ENCODE data around the gene PGPEP1. TPM values are rescaled to one million over a fixed set of nuclear protein-coding genes. Genes with fewer than 3 reads are reported as not detected.
A peak's percentile ranks its signal among the peaks of the same experiment; 100 is the strongest.

The PGPEP1 gene
- polyA plus RNA-seq, 1 of the 3 experiments (the other 2 are of a cell fraction): 13.8 TPM

DNA sequence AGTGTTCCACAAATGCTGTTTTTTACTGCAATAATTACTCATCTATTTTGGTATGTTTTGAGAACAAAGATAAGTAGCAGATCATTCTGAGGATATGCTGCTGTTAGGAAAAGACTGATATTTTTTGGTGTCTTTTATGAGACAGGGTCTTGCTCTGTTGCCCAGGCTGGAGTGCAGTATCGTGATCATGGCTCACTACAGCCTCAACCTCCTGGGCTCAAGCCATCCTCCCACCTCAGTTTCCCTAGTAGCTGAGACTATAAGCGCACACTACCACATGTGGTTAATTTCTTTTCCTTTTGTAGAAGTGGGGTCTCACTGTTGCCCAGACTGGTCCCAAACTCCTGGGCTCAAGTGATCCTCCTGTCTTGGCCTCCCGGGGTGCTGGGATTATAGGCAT is 27.0 kb upstream of the PGPEP1 start:
- H3K9me3 ChIP-seq: no peaks in the 10 kb centered on the region
- H3K9me2 ChIP-seq: no peaks in the 10 kb centered on the region
- WGBS (ENCODE audit: low lambda C conversion rate): 87% methylated on average over 2 of the region's 3 CpGs
- H3K79me2 ChIP-seq (ENCODE audit: insufficient read depth): peaks cover 11% of the 10 kb centered on the region; the same call in 1 of the 2 replicates
- TF ChIP-seq NFIC (IDR thresholded peaks at IDR 0.05; ENCODE audit: borderline replicate concordance): no peak
- TF ChIP-seq POLR2AphosphoS5 (IDR thresholded peaks at IDR 0.05; ENCODE audit: low read depth, low read length): no peak
- no peak for TF ChIP-seq SIN3A (IDR thresholded peaks at IDR 0.05; ENCODE audit: borderline replicate concordance, low read depth, low read length)
- TF ChIP-seq GABPA (IDR thresholded peaks at IDR 0.05; ENCODE audit: low read depth): no peak
- TF ChIP-seq RFX5 (IDR thresholded peaks at IDR 0.05; ENCODE audit: low read length): no peak
- TF ChIP-seq, protein P1, sequence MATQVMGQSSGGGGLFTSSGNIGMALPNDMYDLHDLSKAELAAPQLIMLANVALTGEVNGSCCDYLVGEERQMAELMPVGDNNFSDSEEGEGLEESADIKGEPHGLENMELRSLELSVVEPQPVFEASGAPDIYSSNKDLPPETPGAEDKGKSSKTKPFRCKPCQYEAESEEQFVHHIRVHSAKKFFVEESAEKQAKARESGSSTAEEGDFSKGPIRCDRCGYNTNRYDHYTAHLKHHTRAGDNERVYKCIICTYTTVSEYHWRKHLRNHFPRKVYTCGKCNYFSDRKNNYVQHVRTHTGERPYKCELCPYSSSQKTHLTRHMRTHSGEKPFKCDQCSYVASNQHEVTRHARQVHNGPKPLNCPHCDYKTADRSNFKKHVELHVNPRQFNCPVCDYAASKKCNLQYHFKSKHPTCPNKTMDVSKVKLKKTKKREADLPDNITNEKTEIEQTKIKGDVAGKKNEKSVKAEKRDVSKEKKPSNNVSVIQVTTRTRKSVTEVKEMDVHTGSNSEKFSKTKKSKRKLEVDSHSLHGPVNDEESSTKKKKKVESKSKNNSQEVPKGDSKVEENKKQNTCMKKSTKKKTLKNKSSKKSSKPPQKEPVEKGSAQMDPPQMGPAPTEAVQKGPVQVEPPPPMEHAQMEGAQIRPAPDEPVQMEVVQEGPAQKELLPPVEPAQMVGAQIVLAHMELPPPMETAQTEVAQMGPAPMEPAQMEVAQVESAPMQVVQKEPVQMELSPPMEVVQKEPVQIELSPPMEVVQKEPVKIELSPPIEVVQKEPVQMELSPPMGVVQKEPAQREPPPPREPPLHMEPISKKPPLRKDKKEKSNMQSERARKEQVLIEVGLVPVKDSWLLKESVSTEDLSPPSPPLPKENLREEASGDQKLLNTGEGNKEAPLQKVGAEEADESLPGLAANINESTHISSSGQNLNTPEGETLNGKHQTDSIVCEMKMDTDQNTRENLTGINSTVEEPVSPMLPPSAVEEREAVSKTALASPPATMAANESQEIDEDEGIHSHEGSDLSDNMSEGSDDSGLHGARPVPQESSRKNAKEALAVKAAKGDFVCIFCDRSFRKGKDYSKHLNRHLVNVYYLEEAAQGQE (IDR thresholded peaks at IDR 0.05; ENCODE audit: low read depth, low read length): no peak
- TF ChIP-seq TEAD4 (IDR thresholded peaks at IDR 0.05; ENCODE audit: borderline replicate concordance, insufficient read depth): no peak
- TF ChIP-seq RXRA (IDR thresholded peaks at IDR 0.05; ENCODE audit: borderline replicate concordance, low read depth): no peak
- no peak for DNase-seq
- H3K4me3 ChIP-seq (ENCODE audit: low read depth in 2 of 2, low read length in 1 of 2): no peak overlapping the region
- CTCF ChIA-PET: interaction anchor here (1.5 to 9.7 kb wide), 2 partner anchors 9 to 33 kb away, joined by 6 to 103 read pairs; partner anchors contain the start of genes JUND and LSM4
- H3F3A ChIP-seq (replicated peaks; ENCODE audit: insufficient read depth): peaks cover 6% of the 10 kb centered on the region
- peaks cover 0 to 7% of the 10 kb centered on the region in 2 experiments; a peak in 1 of 4 replicates for H3K4me1 ChIP-seq (ENCODE audit: control insufficient read depth in 1 of 2, insufficient read depth in 2 of 2, low read depth in 1 of 2, low read length in 1 of 2)
- H3K9ac ChIP-seq: no peak overlapping the region
- no peaks in the 10 kb centered on the region for H4K20me1 ChIP-seq (ENCODE audit: insufficient read depth)
- H3K27me3 ChIP-seq (ENCODE audit: insufficient read depth): no peaks in the 10 kb centered on the region
- peaks cover 10 to 29% of the 10 kb centered on the region in 2 experiments for H3K36me3 ChIP-seq (replicated peaks in 1 of 2; ENCODE audit: control insufficient read depth in 1 of 2, insufficient read depth in 2 of 2, low read length in 1 of 2)
- H3K27ac ChIP-seq (ENCODE audit: low read depth in 2 of 2, low read length in 1 of 2): no peak overlapping the region
- POLR2A ChIA-PET: no interaction called here
- no peak overlapping the region for H3K4me2 ChIP-seq
- no peak overlapping the region for H2AFZ ChIP-seq (ENCODE audit: low read depth)

DNA sequence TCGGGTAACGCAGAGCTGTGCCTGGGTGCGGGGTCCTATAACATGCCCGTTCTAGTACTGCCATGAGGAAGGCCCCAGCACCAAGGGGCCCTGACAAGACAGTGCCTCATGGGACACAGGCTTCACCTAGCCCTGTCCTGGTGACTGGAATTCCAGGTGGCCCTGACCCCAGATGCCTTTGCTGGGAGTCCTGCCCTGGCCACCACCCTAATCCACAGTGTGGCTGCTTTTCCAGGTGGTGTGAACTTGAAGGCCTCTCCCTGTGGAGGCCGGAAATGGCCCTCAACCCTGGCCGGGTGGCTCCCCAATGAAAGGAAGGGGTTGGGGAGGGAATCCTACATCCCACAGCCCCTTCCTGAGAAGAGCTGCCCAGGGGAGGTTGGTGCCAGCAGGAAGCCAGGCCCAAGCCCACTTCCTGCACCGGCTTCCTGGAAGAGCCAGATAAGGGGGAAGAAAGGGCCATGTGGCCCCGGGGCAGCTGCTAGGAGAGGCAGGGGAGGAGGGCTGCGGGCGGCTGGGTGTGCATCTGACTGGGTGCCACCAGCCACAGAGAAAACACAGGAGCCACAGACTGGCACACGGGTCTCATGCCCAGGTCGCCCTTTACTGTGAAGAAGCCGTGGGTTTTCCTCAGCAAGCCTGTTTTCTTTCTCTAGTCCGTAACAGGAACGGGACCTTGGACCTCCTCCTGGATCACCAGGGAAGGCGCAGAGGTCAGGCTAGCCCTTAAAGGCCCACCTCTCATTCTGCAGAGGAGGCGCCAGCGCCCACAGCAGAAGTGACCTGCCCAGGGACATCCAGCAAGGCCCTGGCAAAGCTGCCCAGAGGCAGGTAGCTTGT is 22.2 kb upstream of the PGPEP1 start:
- Histone ChIP-seq H3K27ac (ENCODE audit: low read depth in 2 of 2, low read length in 1 of 2) (peak overlapping the region in 1 of 2 experiments; percentile 82; a peak in 2 of 4 replicates), H3K4me3 (ENCODE audit: low read depth in 2 of 2, low read length in 1 of 2) (no peak overlapping the region), H3K79me2 (ENCODE audit: insufficient read depth) (peaks cover 55% of the 10 kb centered on the region), H3F3A (replicated peaks; ENCODE audit: insufficient read depth) (peaks cover 11% of the 10 kb centered on the region), H2AFZ (ENCODE audit: low read depth) (no peak overlapping the region), H3K4me1 (ENCODE audit: control insufficient read depth in 1 of 2, insufficient read depth in 2 of 2, low read depth in 1 of 2, low read length in 1 of 2) (peaks cover 9 to 24% of the 10 kb centered on the region in 2 experiments; a peak in 3 of 4 replicates), H3K9ac (no peak overlapping the region), H3K4me2 (no peak overlapping the region), H3K9me3 (no peaks in the 10 kb centered on the region), H4K20me1 (ENCODE audit: insufficient read depth) (no peaks in the 10 kb centered on the region), H3K36me3 (replicated peaks in 1 of 2; ENCODE audit: control insufficient read depth in 1 of 2, insufficient read depth in 2 of 2, low read length in 1 of 2) (peaks cover 0 to 10% of the 10 kb centered on the region in 2 experiments), H3K27me3 (ENCODE audit: insufficient read depth) (no peaks in the 10 kb centered on the region), H3K9me2 (no peaks in the 10 kb centered on the region)
- peak; percentile 85 for DNase-seq
- WGBS (ENCODE audit: low lambda C conversion rate): 66% methylated on average over 6 of the region's 18 CpGs
- 0 out of 2 replicates have a peak, but pooled peaks have one; percentile 40 for TF ChIP-seq GATA2 (CRISPR knock-in tag; IDR thresholded peaks at IDR 0.05)
- TF ChIP-seq EP300 (IDR thresholded peaks at IDR 0.05; ENCODE audit: borderline replicate concordance in 1 of 2, low read depth in 1 of 2, low read length in 1 of 2): no peak
- TF ChIP-seq YY1 (IDR thresholded peaks at IDR 0.05; ENCODE audit: low read depth): no peak
- TF ChIP-seq FOXJ3 (CRISPR knock-in tag; IDR thresholded peaks at IDR 0.05): 0 out of 2 replicates have a peak, but pooled peaks have one; percentile 45
- TF ChIP-seq TAF1 (IDR thresholded peaks at IDR 0.05; ENCODE audit: borderline replicate concordance, low read depth, low read length): no peak
- TF ChIP-seq GABPA (IDR thresholded peaks at IDR 0.05; ENCODE audit: low read depth): no peak
- no peak for TF ChIP-seq SMC3 (IDR thresholded peaks at IDR 0.05; ENCODE audit: low read depth, low read length)
- CTCF ChIA-PET: interaction anchor here (0.9 to 9.7 kb wide), 5 partner anchors 13 to 66 kb away, joined by 3 to 103 read pairs (median 5); partner anchors contain the start of gene JUND
- POLR2A ChIA-PET: interaction anchor here (0.7 to 4.0 kb wide), 5 partner anchors 10 to 43 kb away, joined by 3 to 31 read pairs (median 3); partner anchors contain the start of gene JUND

Data from SK-N-SH (cell line).